Tibial nerve (tissue), 3 donors: ENCODE results near the gene SAMD14.

Source experiments
- CTCF ChIP-seq, 5 experiments: fragments of 200-600 bp in 3 of 5; fragments of 450-650 bp in 2 of 5; sonication (generic) in 3 of 5; IDR thresholded peaks; one replicate each; pipeline ENCODE4 v1.5.1; 2016 to 2019; ENCODE audit warnings: antibody characterized with exemption in 5 of 5, mild to moderate bottlenecking in 3 of 5, moderate library complexity in 2 of 5
- POLR2A ChIP-seq, 2 donors: fragments of 450-650 bp; IDR thresholded peaks; one replicate each; pipeline ENCODE4 v1.6.1; 2017; ENCODE audit warnings: antibody characterized with exemption in 2 of 2, mild to moderate bottlenecking in 2 of 2, moderate library complexity in 2 of 2

GRCh38 chr17:50153650-50154575 is 24.0 kb upstream of the SAMD14 start:
- no peak for TF ChIP-seq CTCF (IDR thresholded peaks at IDR 0.05)
- no peak for TF ChIP-seq POLR2A (IDR thresholded peaks at IDR 0.05)
